ENCODE results near the gene CLIP1. TPM values are rescaled to one million over a fixed set of nuclear protein-coding genes. Genes with fewer than 3 reads are reported as not detected.

Gene CLIP1
- total and polyA plus RNA-seq, 2 of the 8 experiments (the other 6 are each of a cell fraction or from before 2014, with no cell fraction given): 19.0 to 27.6 TPM

DNA sequence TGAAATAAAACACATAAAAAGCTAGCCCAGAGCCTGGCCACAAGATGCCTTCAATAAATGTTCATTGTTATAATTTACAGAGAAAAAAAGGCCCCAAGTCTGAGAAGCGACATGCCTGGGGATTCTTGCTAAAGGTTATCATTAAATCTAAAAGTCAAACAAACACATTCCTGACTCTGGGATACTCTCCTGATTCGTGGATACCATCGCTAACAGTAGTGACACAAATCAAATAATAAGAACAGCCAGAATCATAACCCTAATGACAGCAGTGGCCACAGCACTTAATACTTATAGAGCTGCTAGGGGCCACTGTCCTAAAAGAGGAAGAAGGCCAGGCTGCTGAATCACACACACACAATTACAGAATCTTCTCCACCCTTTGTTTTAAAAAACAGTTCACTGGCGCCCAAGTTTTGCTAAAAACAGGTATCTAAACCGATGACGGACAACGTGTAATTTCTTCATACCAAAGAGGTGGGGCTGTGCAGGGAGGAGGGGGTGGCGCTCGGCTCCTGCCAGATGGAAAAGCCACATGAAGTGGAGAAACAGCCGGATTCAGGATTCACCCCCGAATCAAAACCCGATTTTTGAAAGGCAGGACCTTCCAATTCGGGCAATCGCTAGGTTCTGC lies 1.2 kb downstream of the CLIP1 start (continued):
- TF ChIP-seq MAFK (IDR thresholded peaks at IDR 0.05; ENCODE audit: low read depth, low read length): no peak
- TF ChIP-seq SUZ12 (IDR thresholded peaks at IDR 0.05; ENCODE audit: low read length): no peak
- TF ChIP-seq BACH1 (IDR thresholded peaks at IDR 0.05; ENCODE audit: low read length): no peak
- TF ChIP-seq SIRT6 (IDR thresholded peaks at IDR 0.05; ENCODE audit: low read length): no peak
- no peak for TF ChIP-seq HDAC6 (IDR thresholded peaks at IDR 0.05; ENCODE audit: low read depth, low read length)
- TF ChIP-seq NANOG (IDR thresholded peaks at IDR 0.05; ENCODE audit: insufficient read depth, low read depth, low read length, poor library complexity, severe bottlenecking): no peak
- no peak for TF ChIP-seq KDM4A (IDR thresholded peaks at IDR 0.05; ENCODE audit: low read depth, low read length, severe bottlenecking)
- no peak for TF ChIP-seq EP300 (IDR thresholded peaks at IDR 0.05; ENCODE audit: borderline replicate concordance in 1 of 2, low read depth in 2 of 2, low read length in 2 of 2)
- TF ChIP-seq EZH2 (IDR thresholded peaks at IDR 0.05; ENCODE audit: low read depth, low read length, severe bottlenecking): no peak
- no peak for TF ChIP-seq GABPA (IDR thresholded peaks at IDR 0.05; ENCODE audit: borderline replicate concordance, insufficient read depth, low read length)

Measured in H1 (cell line).